Hepatocyte (in vitro differentiated cells): ENCODE data around the gene USP28. TPM values are rescaled to one million over a fixed set of nuclear protein-coding genes. Genes with fewer than 3 reads are reported as not detected.

ENCODE experiments used
- DNase-seq: peaks from one replicate; pipeline ENCODE4 v3.0.0-alpha.2; 2016; ENCODE audit warnings: low spot score
- H2AFZ ChIP-seq: fragments of 200-600 bp; sonication (generic); 2 replicates; pipeline ENCODE4 v1.6.0; 2016; ENCODE audit warnings: antibody characterized with exemption, mild to moderate bottlenecking
- H3K27ac ChIP-seq: fragments of 200-600 bp; sonication (generic); 2 replicates; pipeline ENCODE4 v1.5.1; 2016; ENCODE audit warnings: mild to moderate bottlenecking
- H3K27me3 ChIP-seq: fragments of 200-600 bp; sonication (generic); 2 replicates; pipeline ENCODE4 v1.6.1; 2016
- H3K36me3 ChIP-seq: fragments of 200-600 bp; sonication (generic); replicated peaks from 2 replicates; pipeline ENCODE4 v1.5.1; 2016; ENCODE audit warnings: low read depth; ENCODE audit not compliant: insufficient read depth
- H3K4me1 ChIP-seq: fragments of 200-600 bp; sonication (generic); 2 replicates; pipeline ENCODE4 v1.5.1; 2016; ENCODE audit warnings: mild to moderate bottlenecking, moderate library complexity; ENCODE audit not compliant: insufficient read depth
- H3K4me2 ChIP-seq: fragments of 200-600 bp; sonication (generic); 2 replicates; pipeline ENCODE4 v1.6.0; 2016
- H3K4me3 ChIP-seq: fragments of 200-600 bp; sonication (generic); 2 replicates; pipeline ENCODE4 v1.5.1; 2016; ENCODE audit warnings: mild to moderate bottlenecking
- H3K79me2 ChIP-seq: fragments of 200-600 bp; sonication (generic); 2 replicates; pipeline ENCODE4 v1.6.0; 2017; ENCODE audit warnings: mild to moderate bottlenecking
- H3K9me2 ChIP-seq: fragments of 200-600 bp; sonication (generic); replicated peaks from 2 replicates; pipeline ENCODE4 v1.6.0; 2017; ENCODE audit warnings: mild to moderate bottlenecking; ENCODE audit not compliant: insufficient read depth
- H3K9me3 ChIP-seq: fragments of 200-600 bp; sonication (generic); 2 replicates; pipeline ENCODE4 v1.5.1; 2016; ENCODE audit warnings: low read depth, mild to moderate bottlenecking
- H4K20me1 ChIP-seq: fragments of 200-600 bp; sonication (generic); 2 replicates; pipeline ENCODE4 v1.6.0; 2016; ENCODE audit warnings: mild to moderate bottlenecking; ENCODE audit not compliant: insufficient read depth, poor library complexity, severe bottlenecking
- EZH2 ChIP-seq: fragments of 200-600 bp; sonication (generic); IDR thresholded peaks from 2 replicates; pipeline ENCODE4 v1.6.1; 2016; ENCODE audit warnings: antibody characterized with exemption, mild to moderate bottlenecking, borderline replicate concordance
- EZH2phosphoT487 ChIP-seq: fragments of 200-600 bp; sonication (generic); IDR thresholded peaks from one replicate; pipeline ENCODE4 v1.6.1; 2018; ENCODE audit warnings: antibody characterized with exemption, mild to moderate bottlenecking, low read depth, moderate library complexity; ENCODE audit not compliant: unreplicated experiment, severe bottlenecking
- WGBS: methylation state at CpG from one replicate; pipeline ENCODE4 v1.1.6; 2016; ENCODE audit warnings: low lambda C conversion rate; ENCODE audit errors: missing lambda C conversion rate; 5-methylcytosine and 5-hydroxymethylcytosine counted together
- polyA plus RNA-seq: library from polyadenylated mRNA; unstranded; fragments of >200 nt; fragmentation: Nextera tagmentation; extraction: Ambion mirVana; gene quantifications from 2 replicates; pipeline ENCODE4 v1.2.1, GENCODE V29; 2016
- total RNA-seq: library from RNA; depleted of rRNA; stranded (reverse); fragments of >200 nt; gene quantifications from 2 replicates; pipeline ENCODE4 v1.2.3, GENCODE V29; 2014
- TF ChIP-seq, protein P1 (sequence below): fragments of 200-600 bp; sonication (generic); IDR thresholded peaks from 2 replicates; pipeline ENCODE4 v1.5.1; 2016; ENCODE audit warnings: antibody characterized with exemption, mild to moderate bottlenecking; ENCODE audit not compliant: poor library complexity

The USP28 gene
- total and polyA plus RNA-seq, 2 experiments from 2014 or later, result 12.5 to 32.1 TPM

DNA sequence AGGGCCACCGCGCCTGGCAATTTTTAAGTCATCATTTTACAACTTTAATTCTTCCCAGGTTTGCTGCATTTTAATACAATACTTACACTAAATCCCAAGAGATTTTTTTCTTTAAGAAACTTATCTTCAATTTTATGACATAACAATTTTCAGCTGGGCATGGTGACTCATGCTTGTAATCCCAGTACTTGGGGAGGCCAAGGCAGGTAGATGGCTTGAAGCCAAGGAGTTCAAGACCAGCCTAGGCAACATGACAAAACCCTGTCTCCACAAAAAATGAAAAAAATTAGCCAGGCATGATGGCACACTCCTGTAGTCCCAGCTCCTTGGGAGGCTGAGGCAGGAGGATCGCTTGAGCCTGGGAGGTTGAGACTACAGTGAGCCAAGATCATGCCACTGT, 56.9 kb downstream of the USP28 start:
- TF ChIP-seq EZH2phosphoT487 (no peak), EZH2 (no peak)
- TF ChIP-seq, protein P1, sequence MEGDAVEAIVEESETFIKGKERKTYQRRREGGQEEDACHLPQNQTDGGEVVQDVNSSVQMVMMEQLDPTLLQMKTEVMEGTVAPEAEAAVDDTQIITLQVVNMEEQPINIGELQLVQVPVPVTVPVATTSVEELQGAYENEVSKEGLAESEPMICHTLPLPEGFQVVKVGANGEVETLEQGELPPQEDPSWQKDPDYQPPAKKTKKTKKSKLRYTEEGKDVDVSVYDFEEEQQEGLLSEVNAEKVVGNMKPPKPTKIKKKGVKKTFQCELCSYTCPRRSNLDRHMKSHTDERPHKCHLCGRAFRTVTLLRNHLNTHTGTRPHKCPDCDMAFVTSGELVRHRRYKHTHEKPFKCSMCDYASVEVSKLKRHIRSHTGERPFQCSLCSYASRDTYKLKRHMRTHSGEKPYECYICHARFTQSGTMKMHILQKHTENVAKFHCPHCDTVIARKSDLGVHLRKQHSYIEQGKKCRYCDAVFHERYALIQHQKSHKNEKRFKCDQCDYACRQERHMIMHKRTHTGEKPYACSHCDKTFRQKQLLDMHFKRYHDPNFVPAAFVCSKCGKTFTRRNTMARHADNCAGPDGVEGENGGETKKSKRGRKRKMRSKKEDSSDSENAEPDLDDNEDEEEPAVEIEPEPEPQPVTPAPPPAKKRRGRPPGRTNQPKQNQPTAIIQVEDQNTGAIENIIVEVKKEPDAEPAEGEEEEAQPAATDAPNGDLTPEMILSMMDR, result no peak
- H3K36me3 ChIP-seq, result no peaks in the 10 kb centered on the region
- 98% methylated on average over 3 of the region's 3 CpGs for WGBS

DNA sequence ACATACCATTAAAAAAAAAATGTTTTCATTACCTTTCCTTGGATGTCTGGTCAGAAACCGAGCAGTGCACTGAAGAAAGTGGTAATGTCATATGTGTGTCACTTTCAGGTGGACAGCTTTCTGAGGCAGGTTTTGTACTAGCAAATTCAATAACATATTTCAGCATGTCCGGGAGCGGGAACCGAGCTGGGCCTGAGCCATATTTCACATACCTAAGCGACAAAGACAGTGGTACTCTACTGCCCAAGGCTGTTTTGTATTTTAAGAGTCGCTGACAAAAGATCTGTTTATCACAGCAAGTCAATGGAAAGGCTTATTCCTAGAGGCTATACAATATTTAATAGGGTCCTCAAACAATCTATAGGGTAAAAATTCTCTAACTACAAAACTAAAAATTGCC, 57.7 kb downstream of the USP28 start:
- Histone ChIP-seq H3K27me3 (no peaks in the 10 kb centered on the region), H3K36me3 (no peaks in the 10 kb centered on the region), H3K9me2 (no peaks in the 10 kb centered on the region), H3K4me3 (no peak overlapping the region), H2AFZ (no peak overlapping the region), H3K4me1 (no peaks in the 10 kb centered on the region), H3K4me2 (no peak overlapping the region), H3K79me2 (no peaks in the 10 kb centered on the region), H3K9me3 (no peaks in the 10 kb centered on the region), H3K27ac (no peak overlapping the region), H4K20me1 (no peaks in the 10 kb centered on the region)
- WGBS, result 92% methylated on average over 6 of the region's 6 CpGs
- TF ChIP-seq EZH2phosphoT487 (no peak), EZH2 (no peak)
- TF ChIP-seq, protein P1, result no peak
- DNase-seq, result no peak

More for the DNA sequence above, 56.9 kb downstream of the USP28 start:
- Histone ChIP-seq H3K79me2 (no peaks in the 10 kb centered on the region), H3K27ac (no peak overlapping the region), H3K27me3 (no peaks in the 10 kb centered on the region), H3K9me3 (no peaks in the 10 kb centered on the region), H4K20me1 (no peaks in the 10 kb centered on the region), H3K4me2 (no peak overlapping the region), H3K4me3 (no peak overlapping the region), H3K4me1 (no peaks in the 10 kb centered on the region), H3K9me2 (no peaks in the 10 kb centered on the region), H2AFZ (no peak overlapping the region)
- no peak for DNase-seq

DNA sequence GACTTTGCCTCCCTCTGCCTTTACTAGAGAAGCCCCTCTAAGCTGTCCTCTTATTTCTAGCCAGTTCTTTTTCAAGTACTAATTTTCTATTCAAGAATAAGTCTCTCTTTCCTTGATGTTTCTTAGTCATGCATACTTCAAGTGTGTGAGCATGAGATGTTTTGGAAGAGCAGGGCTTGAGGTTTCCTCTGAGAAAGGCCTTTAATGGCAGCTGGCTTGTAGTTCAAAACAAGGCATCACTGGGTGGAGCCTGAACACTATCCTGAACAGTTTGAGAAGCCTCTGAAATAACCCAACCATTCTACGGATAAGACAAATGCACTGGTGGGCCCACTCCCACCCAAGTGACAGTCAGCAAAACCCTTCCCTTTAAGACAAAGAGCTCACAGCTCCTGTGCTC, 58.2 kb downstream of the USP28 start:
- Histone ChIP-seq H2AFZ (no peak overlapping the region), H3K79me2 (no peaks in the 10 kb centered on the region), H3K4me3 (no peak overlapping the region), H3K9me3 (no peaks in the 10 kb centered on the region), H3K27me3 (no peaks in the 10 kb centered on the region), H3K9me2 (no peaks in the 10 kb centered on the region), H3K4me2 (no peak overlapping the region), H3K27ac (no peak overlapping the region), H3K4me1 (no peaks in the 10 kb centered on the region), H4K20me1 (no peaks in the 10 kb centered on the region), H3K36me3 (no peaks in the 10 kb centered on the region)
- DNase-seq, result no peak
- 96% methylated on average over 1 of the region's 1 CpG for WGBS
- TF ChIP-seq EZH2 (no peak), EZH2phosphoT487 (no peak)
- TF ChIP-seq, protein P1, result no peak

DNA sequence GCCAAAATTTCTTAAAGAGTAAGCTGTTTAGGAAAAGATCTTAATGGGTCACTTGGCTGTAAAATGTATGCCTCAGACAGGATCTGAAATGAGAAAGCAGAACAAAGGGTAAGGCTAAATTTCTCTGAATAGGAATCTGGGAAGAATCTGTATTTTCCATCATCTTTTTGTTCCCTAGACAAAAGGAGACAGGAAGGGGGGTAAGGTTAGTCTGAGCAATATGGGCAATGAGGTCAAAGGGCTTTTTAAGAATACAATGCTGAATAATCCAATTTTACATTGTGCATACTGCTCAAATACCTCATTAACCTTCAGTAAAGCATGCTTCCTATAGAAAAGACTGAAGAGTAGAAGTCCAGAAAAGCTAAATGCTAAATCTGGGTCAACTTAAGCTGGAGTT, 61.2 kb downstream of the USP28 start:
- no peaks in the 10 kb centered on the region for H3K36me3 ChIP-seq
- no peak overlapping the region for H3K4me3 ChIP-seq
- no peaks in the 10 kb centered on the region for H3K79me2 ChIP-seq

More for the DNA sequence above, 61.2 kb downstream of the USP28 start:
- H3K9me3 ChIP-seq, result no peaks in the 10 kb centered on the region
- TF ChIP-seq EZH2phosphoT487 (no peak), EZH2 (no peak)
- TF ChIP-seq, protein P1, result no peak
- no peaks in the 10 kb centered on the region for H4K20me1 ChIP-seq
- no peak overlapping the region for H3K4me2 ChIP-seq
- no peaks in the 10 kb centered on the region for H3K9me2 ChIP-seq
- DNase-seq, result no peak
- H3K27ac ChIP-seq, result no peak overlapping the region
- no peaks in the 10 kb centered on the region for H3K27me3 ChIP-seq
- H2AFZ ChIP-seq, result no peak overlapping the region
- H3K4me1 ChIP-seq, result no peaks in the 10 kb centered on the region
